ELR (cell line): ENCODE measurements around the gene AZI2.

Experiments
- DNase-seq: peaks from one replicate; pipeline ENCODE4 v3.0.0-alpha.2; 2015; ENCODE audit warnings: low read depth

AZI2 gene

DNA sequence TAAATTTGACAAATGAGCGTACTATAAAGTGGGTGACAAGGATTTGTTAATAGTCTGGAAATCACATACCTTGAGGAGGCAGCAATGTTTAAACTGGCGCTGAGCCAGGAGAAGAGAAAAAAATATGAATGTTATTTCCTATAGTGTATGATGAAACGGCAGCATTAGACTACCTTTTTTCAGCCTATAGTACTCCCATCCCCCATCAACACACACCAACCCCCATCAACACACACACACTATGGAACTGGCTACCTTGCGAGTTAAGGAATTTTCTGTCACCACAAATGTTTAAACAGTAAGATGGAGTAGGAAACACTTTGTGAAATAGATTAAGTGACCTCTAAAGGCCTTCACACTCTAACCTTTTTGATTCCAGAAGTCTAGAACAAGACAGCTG is 46.9 kb downstream of the AZI2 start:
- DNase-seq: no peak

DNA sequence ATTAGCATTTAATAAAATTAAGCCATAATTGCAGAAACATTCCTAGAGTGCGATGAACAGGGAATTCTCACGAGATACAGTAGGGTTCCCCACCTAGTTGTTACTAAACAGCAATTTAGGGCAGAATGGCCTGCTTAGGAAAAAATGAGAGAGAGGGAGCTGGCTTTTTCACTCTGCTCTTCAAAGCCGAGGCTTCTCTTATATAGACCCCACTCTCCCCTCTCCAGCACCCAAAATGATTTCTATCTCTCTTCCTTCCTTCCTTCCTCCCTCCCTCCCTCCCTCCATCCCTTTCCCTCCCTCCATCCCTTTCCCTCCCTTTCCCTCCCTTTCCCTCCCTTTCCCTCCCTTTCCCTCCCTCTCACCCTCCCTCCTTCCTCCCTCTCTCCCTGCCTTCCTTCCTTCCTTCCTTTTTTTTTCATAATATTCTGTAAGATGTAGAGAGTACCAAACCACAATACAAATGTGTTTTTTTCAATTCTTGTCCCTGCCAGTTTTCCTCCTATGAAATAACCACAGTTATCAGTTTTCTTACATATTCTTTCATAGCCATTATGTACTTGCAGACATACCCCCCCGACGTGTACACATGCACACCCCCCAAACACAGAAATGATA is 48.2 kb downstream of the AZI2 start:
- no peak for DNase-seq

DNA sequence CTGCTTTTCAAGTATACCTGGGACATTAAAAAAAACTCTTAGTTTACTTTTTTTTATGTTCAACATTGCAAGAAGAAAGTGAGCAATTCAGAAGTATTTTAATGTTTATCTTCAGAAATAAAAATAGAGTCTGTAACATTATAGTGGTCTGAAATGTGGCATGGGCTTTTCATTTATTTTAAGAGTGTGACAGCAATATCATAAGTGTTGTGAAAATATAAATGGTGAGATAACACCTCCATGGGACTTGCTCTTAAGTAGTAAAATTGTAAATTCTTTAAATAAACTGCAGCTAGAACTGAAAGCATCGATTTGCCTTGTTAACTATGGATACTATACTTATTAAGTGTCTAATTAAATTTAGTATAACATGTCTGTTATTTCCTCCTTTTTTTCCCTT is 48.9 kb downstream of the AZI2 start:
- no peak for DNase-seq

- no peak for DNase-seq
Observed at GRCh38 chr3:28295898-28296490, 52.6 kb downstream of the AZI2 start.

GRCh38 chr3:28294667-28295413 is 53.8 kb downstream of the AZI2 start:
- no peak for DNase-seq

DNA sequence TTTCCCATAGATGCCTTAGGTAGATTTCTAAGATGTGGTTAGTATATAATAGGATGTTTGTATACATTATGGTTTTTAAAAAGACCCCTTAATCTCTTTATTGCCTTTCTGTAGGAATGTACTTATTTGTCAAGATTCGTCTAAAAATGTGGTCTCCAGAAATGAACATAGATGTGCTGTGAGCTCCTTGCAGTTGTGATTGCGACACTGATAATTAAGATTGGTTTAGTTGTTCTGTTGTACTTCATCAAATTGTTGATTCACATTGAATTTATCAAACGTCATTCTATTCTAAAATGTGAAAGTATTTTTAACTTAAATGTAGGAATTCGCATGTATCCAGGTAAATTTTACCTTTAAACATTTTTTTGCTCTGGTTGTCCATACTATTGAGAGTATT is 56.0 kb downstream of the AZI2 start:
- DNase-seq: no peak

- no peak for DNase-seq
Observed at GRCh38 chr3:28291577-28291976, 57.0 kb downstream of the AZI2 start.

DNA sequence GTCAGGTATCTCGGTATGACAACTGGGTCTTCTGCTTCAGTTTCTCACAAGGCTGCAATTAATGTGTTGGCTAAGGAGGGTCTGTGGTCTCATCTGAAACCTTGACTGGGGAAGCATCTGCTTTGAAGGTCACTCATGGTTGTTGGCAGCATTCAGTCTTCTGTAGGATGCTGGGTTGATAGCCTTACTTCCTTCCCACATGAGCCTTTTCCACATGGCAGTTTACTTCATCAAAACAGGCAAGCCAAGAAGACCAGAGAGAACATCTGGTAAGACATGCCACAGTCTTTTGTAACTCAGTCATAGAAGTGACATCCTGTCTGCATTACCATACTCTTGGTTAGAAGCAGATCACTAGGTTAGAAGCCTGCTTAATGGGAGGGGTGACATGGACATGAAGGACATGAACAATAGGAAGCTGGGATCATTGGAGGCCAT is 57.7 kb downstream of the AZI2 start:
- DNase-seq: no peak

DNA sequence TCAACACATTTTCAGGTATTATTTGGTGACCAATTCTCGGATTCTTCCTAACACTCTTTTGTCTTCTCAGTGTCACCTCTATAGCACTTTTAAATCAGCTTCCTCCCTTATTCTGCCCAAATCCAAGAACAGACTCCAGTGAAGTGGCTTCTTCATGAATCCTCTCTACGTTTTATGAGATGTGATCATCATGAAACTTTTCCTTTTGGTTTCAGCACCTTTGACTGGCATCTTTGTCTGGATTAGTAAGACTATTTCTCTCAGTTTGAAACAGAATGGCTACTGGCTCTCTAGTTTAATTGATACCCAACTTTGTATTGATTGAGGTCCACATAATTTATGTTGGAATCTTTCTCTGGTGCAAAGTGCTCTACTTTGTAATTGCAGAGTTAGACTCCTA is 61.6 kb downstream of the AZI2 start:
- DNase-seq: no peak

- DNase-seq: peak; percentile 50
Observed at GRCh38 chr3:28286595-28286994, 62.0 kb downstream of the AZI2 start.

GRCh38 chr3:28280781-28281180 is 67.8 kb downstream of the AZI2 start:
- no peak for DNase-seq

DNA sequence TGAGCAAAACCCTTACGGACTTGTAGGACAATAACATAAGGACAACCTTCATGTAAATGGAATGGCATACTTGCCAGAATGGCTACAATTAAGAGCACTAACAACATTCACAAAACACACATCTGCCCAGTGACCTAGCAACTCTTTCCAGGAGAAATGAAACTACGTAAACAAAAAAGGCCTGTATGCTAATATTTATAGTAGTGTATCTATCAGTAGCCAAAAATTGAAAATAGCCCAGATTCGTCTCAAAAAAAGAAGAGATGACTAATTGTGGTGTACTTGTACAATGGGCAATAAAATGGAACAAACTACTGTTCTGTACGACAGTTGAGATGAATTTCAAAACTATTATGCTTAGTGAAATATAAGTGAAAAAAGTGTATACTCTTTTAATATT is 68.9 kb downstream of the AZI2 start:
- DNase-seq: no peak

- DNase-seq: no peak
Observed at GRCh38 chr3:28278918-28279317, 69.7 kb downstream of the AZI2 start.

GRCh38 chr3:28273837-28274236 is 74.8 kb downstream of the AZI2 start:
- no peak for DNase-seq
